H1 (cell line): Measurements from ENCODE around the gene HSH2D. TPM values are rescaled to one million over a fixed set of nuclear protein-coding genes. Genes with fewer than 3 reads are reported as not detected.
A peak's percentile ranks its signal among the peaks of the same experiment; 100 is the strongest.

Experiments
- CHD7 ChIP-seq: fragments of 300-600 bp; sonication (generic); IDR thresholded peaks from 2 replicates; pipeline ENCODE4 v1.7.1; 2012; ENCODE audit warnings: low read length, moderate library complexity, mild to moderate bottlenecking, inconsistent platforms; ENCODE audit not compliant: insufficient replicate concordance
- GTF2F1 ChIP-seq: IDR thresholded peaks from 2 replicates; pipeline ENCODE4 v1.6.1; 2012; ENCODE audit warnings: low read depth, low read length, improper control_type of control experiment, borderline replicate concordance
- KDM4A ChIP-seq: IDR thresholded peaks from one replicate; pipeline ENCODE4 v1.7.1; 2012; ENCODE audit warnings: low read depth, mild to moderate bottlenecking, moderate library complexity, low read length, inconsistent platforms; ENCODE audit not compliant: severe bottlenecking
- MAFK ChIP-seq: IDR thresholded peaks from 2 replicates; pipeline ENCODE4 v1.6.1; 2012; ENCODE audit warnings: low read depth, mild to moderate bottlenecking, improper control_type of control experiment, low read length
- TAF1 ChIP-seq: IDR thresholded peaks from 2 replicates; pipeline ENCODE4 v1.6.1; 2011; ENCODE audit warnings: mild to moderate bottlenecking, low read depth, low read length
- TBP ChIP-seq: IDR thresholded peaks from 2 replicates; pipeline ENCODE4 v1.6.1; 2011; ENCODE audit warnings: low read depth, low read length, improper control_type of control experiment
- polyA plus RNA-seq, 7 experiments: library from polyadenylated mRNA; depleted of rRNA in 3 of 7; stranded (reverse) in 5 of 7; unstranded in 2 of 7; fragments of >200 nt in 5 of 7; fragments of 200-250 nt in 2 of 7; gene quantifications; 1 replicate in 5 of 7; 2 replicates in 1 of 7; 4 replicates in 1 of 7; pipeline versions ENCODE4 v1.2.1 to v1.2.3, GENCODE V29; 2011 to 2013; ENCODE audit warnings: missing spikeins in 2 of 7, mixed read lengths in 2 of 7
- total RNA-seq: library from RNA; stranded (reverse); fragmentation: NEBNext Ultra II Directional; extraction: Animal tissue kit (Norgen Biotek cat#: 25700); gene quantifications from 2 replicates; pipeline ENCODE4 v1.2.1, GENCODE V29; 2021

Gene HSH2D
- total and polyA plus RNA-seq, 2 of the 8 experiments (the other 6 are each of a cell fraction or from before 2014, with no cell fraction given): 0.67 to 1.6 TPM

GRCh38 chr19:16143399-16144215, at the start of gene HSH2D (continued):
- TF ChIP-seq CHD7 (no peak), MAFK (no peak), TAF1 (peak; percentile 37; the same call in 1 of the 2 replicates), TBP (0 out of 2 replicates have a peak, but pooled peaks have one; percentile 11), GTF2F1 (no peak), KDM4A (no peak)
